Activated T-helper 2 cell treated with anti-CD3 and anti-CD28 coated beads, Interferon-gamma antibody, Interleukin-2, Interleukin-4, amounts not matched to agents 10 μg/mL and 5 μg/mL and 100 μg/mL, durations not matched to agents 14 hours and 24 hours and 36 hours (primary cell): ENCODE measurements around the gene LSMEM2. TPM values are rescaled to one million over a fixed set of nuclear protein-coding genes. Genes with fewer than 3 reads are reported as not detected.

ENCODE experiments used
- DNase-seq: peaks from one replicate; pipeline ENCODE4 v3.0.0; 2021; ENCODE audit warnings: low spot score
- H3K27ac Mint-ChIP-seq: one replicate; pipeline ENCODE4 v1.8.0; 2021; ENCODE audit warnings: mixed read lengths
- H3K27me3 Mint-ChIP-seq: one replicate; pipeline ENCODE4 v1.8.0; 2021; ENCODE audit warnings: low read depth, mixed read lengths
- H3K36me3 Mint-ChIP-seq: one replicate; pipeline ENCODE4 v1.8.0; 2021; ENCODE audit warnings: low read depth, mixed read lengths
- H3K4me1 Mint-ChIP-seq: one replicate; pipeline ENCODE4 v1.8.0; 2021; ENCODE audit warnings: low read depth, mixed read lengths
- H3K4me3 Mint-ChIP-seq: one replicate; pipeline ENCODE4 v1.8.0; 2021; ENCODE audit warnings: low read depth, mild to moderate bottlenecking, moderate library complexity, mixed read lengths
- H3K9me3 Mint-ChIP-seq: one replicate; pipeline ENCODE4 v1.8.0; 2021; ENCODE audit warnings: mixed read lengths
- intact Hi-C: fragments of 100-400 bp; cut with micrococcal nuclease; formaldehyde crosslinking; loops from one replicate; pipeline ENCODE4 v1.15.1; 2023
- total RNA-seq: library from RNA; stranded (reverse); gene quantifications from 2 replicates; pipeline ENCODE4 v1.2.3, GENCODE V29; 2022

The LSMEM2 gene
- total RNA-seq, 1 donor from 2014 or later, result not detected

DNA sequence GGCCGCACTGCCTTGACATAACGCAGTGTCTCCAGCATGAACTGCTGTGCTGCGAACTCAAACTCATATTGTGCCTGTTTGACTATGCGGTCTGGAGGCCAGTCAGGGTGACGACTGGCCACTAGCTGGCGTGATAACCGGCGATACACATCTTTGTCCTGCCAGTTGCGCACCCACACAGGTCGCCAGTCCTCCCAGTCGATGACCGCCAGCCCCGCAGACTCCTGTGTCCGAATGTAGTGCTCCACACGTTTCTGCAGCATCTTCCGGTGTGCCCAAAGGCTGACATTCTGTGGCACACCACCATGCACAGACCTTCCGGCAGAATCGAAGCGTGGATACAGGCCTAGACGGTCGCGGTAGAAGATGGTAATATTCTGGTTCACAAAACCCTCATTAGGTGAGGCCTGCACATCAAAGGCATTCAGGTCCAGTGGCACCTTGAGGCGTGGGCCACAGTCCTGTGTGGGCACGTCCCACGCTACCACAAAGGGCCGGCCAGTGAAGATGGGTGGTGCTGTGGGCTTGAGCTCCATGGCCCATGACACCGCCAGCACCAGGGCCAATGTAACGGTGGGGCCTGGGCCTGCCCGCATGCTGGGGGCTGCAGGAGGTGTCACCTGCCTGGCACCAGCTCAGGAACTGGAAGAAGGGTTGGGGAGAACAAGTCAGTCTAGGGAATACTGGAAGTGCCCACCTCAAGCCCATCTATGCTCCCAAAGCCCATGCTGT is 41.2 kb downstream of the LSMEM2 start:
- Mint-ChIP-seq H3K36me3 (peaks cover 25% of the 10 kb centered on the region), H3K4me1 (peaks cover 13% of the 10 kb centered on the region), H3K27ac (no peak overlapping the region), H3K27me3 (no peaks in the 10 kb centered on the region), H3K4me3 (peak overlapping the region; percentile 89), H3K9me3 (no peaks in the 10 kb centered on the region)
- no peak for DNase-seq
- intact Hi-C loops, result loop anchor here (5.0 kb wide), 1 partner anchor 83 kb away; the partner anchor contains the start of gene GNAI2

DNA sequence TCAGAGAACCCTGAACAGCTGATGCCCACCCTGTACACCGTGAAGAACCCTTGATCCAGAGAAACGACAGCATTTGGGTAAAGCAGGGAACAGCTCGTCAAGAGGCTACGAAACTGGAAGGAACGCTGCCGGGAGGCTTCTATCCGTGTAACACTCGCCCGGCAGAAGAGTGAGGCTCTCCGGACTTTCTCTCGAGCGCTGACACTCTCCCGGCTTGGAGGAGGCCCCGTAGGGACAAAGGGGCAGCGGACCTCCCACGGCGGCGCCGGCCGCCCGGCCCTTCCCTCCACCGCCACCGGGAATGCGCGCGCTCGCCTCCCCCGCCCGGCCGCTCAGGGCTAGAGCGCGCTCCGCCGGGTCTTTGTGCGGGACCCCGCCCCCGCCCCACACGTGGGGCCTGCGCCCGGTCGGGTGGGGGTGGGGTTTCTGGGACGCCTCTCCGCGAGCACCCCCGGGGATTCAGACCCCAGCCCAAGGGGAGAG is 42.0 kb downstream of the LSMEM2 start:
- H3K36me3 Mint-ChIP-seq, result peaks cover 30% of the 10 kb centered on the region
- intact Hi-C loops, result loop anchor here (1.0 to 5.0 kb wide), 2 partner anchors 22 to 84 kb away; partner anchors contain the start of genes GNAI2, HYAL3 and NAA80
- no peak overlapping the region for H3K27ac Mint-ChIP-seq
- H3K27me3 Mint-ChIP-seq, result no peaks in the 10 kb centered on the region
- DNase-seq, result no peak
- H3K4me1 Mint-ChIP-seq, result peaks cover 13% of the 10 kb centered on the region
- peak overlapping the region; percentile 89 for H3K4me3 Mint-ChIP-seq
- no peaks in the 10 kb centered on the region for H3K9me3 Mint-ChIP-seq

DNA sequence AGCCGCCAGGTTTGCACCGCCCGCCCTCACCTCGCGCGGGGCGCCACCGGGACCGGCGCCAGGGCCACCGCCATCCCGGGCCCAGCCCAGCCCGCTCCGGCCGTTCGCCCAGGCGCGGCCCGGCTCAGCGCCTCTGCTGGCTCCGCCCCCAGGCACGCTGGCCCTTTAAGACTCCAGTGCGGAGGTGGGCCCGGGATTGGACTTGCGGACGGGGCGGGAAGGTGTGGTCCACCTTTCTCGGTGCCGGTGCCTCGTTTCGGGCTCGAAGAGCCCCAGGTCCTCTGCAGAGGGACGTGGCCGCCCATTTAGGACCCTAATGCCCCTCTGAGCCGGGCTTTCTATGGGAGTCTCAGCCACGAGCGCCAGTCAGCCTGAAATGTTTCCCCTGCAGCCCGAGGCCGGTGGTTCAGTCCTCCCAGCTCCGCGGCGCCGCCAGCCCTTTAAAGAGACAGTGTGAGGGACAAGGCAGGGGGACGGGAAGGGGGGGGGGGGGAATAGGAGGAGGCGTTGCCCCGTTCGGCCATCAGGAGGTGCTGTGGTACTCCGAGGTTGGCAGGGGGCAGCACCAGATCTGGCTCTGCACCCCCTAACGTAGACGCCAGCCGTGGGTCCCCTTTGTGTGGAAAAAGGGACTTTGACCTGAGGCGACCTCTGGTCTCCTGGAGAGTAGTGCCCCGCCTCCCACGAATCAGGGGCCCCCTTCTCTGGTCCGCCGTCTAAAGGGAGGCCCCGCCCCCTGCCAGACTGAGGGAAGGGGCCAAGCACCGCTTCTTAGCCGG is 42.6 kb downstream of the LSMEM2 start:
- Mint-ChIP-seq H3K27ac (peak overlapping the region; percentile 92), H3K27me3 (no peaks in the 10 kb centered on the region), H3K36me3 (peaks cover 26% of the 10 kb centered on the region), H3K4me1 (peaks cover 11% of the 10 kb centered on the region), H3K9me3 (no peaks in the 10 kb centered on the region), H3K4me3 (peak overlapping the region; percentile 74)
- DNase-seq, result peak; percentile 84
- intact Hi-C loops, result loop anchor here (1.0 to 5.0 kb wide), 2 partner anchors 22 to 84 kb away; partner anchors contain the start of genes GNAI2, HYAL3 and NAA80

DNA sequence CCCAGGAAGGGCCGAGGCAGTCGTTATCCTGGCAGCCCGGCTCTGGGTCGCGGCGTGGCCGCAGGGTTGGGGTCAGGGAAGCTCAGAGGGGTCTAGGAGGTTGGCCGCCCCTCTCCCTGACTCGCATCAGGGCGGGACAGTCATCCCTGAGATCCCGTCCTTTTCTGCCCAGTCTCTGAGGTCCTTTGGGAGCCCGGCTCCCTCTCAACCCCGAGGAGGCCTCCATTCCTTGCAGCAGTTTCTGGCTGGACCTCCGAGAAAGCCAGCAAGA is 43.2 kb downstream of the LSMEM2 start:
- Mint-ChIP-seq H3K27me3 (no peaks in the 10 kb centered on the region), H3K36me3 (peaks cover 23% of the 10 kb centered on the region), H3K27ac (no peak overlapping the region), H3K4me3 (peak overlapping the region; percentile 74), H3K9me3 (no peaks in the 10 kb centered on the region), H3K4me1 (peaks cover 10% of the 10 kb centered on the region)
- no peak for DNase-seq
- intact Hi-C loops, result loop anchor here (5.0 kb wide), 1 partner anchor 85 kb away; the partner anchor contains the start of gene GNAI2

DNA sequence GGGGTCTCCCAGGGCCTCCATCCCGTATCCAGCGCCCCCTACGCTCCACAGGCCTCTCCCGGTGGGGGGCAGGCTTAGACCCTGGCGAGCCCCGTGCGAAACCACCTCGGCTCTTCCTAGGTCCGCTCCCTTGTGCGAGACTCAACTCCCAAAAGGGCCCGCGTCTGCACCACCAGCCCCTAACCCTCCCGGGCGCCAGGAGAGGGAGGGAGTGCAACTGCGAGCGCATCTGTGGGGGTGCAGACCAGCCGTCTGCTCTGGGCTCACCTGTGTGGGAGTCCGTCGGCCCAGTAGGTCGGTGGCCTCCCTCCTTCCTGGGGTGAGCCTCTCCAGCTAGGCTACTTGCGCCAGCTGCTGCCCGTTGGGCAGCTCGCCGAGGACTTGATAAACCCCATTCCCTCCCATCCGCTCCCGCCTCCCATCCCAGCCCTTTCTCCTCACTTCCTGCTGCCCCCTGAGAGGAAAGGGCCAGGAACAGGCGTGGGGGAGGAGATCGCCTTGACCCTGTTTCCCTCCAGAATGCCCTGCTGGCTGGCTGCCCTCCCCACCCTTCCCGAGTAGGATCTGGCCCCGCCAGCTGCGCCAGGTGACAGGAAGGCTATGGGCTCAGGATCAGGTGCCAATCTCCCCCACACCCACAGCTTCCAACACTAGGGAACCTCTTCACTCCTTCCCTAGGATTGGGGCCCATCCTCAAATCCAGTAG is 43.7 kb downstream of the LSMEM2 start, which contains the start of gene HYAL2:
Gene HYAL2, minus strand, starts transcription at position 360 of the 706 bp plus-strand sequence. CDS start 2,256 bp downstream, outside the sequence.
- intact Hi-C loops, result loop anchor here (5.0 kb wide), 1 partner anchor 85 kb away; the partner anchor contains the start of gene GNAI2
- Mint-ChIP-seq H3K27me3 (no peaks in the 10 kb centered on the region), H3K4me3 (peak within 1 kb of the TSS; percentile 74), H3K4me1 (peaks cover 11% of the 10 kb centered on the region), H3K36me3 (peaks cover 23% of the 10 kb centered on the region), H3K27ac (peak within 1 kb of the TSS; percentile 92), H3K9me3 (no peaks in the 10 kb centered on the region)
- DNase-seq, result no peak

DNA sequence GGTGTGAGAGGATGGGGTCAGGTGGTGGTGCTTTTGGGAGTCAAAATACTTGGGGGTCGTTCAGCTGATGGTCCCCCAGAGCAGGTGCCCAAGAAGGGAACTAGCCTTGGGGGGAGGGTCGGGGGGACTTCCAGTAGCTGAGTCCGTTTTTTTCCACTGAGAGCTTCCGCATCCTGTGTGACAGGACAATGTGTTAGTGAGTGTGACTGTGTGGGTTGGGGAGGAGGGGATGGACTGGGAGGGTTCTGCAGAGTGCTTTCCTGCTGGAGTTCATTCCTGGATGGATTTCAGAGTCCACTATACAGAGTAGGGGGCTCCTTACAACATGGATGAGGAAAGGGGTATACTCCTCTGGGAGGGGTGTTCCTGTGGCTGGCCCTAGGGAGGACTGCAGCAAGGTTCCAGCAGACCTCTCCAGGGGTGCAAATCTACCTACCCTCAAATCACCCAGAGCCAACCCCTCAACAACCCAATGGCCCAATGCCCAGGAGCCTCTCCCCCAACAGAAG is 44.3 kb downstream of the LSMEM2 start:
- Mint-ChIP-seq H3K27ac (no peak overlapping the region), H3K4me3 (peak overlapping the region; percentile 8), H3K4me1 (peaks cover 11% of the 10 kb centered on the region), H3K9me3 (no peaks in the 10 kb centered on the region), H3K27me3 (no peaks in the 10 kb centered on the region), H3K36me3 (peaks cover 25% of the 10 kb centered on the region)
- intact Hi-C loops, result loop anchor here (5.0 kb wide), 1 partner anchor 86 kb away; the partner anchor contains the start of gene GNAI2
- DNase-seq, result no peak

DNA sequence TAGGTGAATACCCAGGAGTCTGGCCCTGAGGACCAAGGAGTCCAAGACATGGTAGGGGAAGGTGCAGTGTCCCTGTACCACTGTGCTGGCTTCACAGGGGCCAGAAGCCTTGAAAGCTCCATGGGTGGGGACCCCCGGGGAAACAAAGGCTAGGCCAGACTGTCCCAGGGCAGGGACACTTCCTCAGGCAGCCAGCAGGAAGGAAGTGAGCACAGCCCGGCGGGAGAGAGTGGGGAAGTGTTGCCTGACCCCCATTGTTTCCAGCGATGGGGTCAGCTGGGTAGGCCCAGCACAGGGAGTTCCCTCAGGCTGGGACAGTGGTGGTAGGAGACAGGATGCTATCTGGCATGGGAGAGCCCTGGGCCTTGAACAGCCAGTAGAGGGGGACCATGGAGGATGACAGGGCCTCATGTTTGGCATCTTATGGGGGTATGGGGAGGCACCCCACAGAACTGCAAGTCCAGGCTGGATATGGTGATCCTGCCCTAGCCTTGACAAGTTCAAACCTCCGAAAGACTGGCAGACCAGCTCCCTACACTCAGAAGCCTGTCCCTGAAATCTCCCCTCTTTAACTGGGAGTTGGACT is 44.8 kb downstream of the LSMEM2 start:
- no peak for DNase-seq
- intact Hi-C loops, result loop anchor here (1.0 to 5.0 kb wide), 2 partner anchors 49 to 86 kb away; partner anchors contain the start of gene GNAI2
- H3K27me3 Mint-ChIP-seq, result no peaks in the 10 kb centered on the region
- H3K36me3 Mint-ChIP-seq, result peaks cover 27% of the 10 kb centered on the region
- no peak overlapping the region for H3K4me3 Mint-ChIP-seq
- no peak overlapping the region for H3K27ac Mint-ChIP-seq
- peaks cover 16% of the 10 kb centered on the region for H3K4me1 Mint-ChIP-seq
- H3K9me3 Mint-ChIP-seq, result no peaks in the 10 kb centered on the region

DNA sequence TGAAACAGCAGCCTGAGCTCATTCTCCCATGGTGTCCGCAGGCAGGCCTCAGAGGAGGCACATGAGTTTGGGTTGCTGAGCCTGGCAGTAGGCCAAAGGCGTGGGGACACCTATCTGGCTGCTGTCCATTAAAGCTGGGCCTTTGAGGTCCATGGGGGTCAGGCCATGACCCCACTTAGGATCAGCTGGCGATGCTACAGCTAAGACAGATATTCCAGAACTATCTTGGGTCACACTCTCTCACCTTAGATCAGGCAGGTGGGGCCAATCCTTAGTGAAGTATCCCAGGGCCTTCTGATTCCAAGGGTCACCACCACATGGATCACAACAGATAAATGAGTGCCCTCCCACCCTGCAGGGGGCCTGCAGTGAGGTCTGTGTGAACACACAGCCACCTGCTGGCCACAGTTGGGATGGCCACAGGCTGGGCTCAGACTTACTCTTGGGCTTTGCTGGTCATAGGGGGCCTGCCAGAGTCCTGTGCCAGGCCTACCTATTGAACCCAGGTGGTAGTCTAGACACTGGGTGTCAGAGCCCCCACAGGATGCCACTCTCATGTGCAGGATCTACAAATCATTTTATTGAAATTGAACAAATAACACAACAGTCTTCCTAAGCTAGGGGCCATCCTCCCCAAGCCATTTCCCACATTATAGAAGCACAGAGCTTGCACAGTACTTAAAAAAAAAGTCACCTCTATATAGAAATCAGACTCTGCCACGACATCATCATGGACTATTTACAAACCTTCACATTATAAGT is 45.6 kb downstream of the LSMEM2 start:
- intact Hi-C loops, result loop anchor here (1.0 to 5.0 kb wide), 2 partner anchors 50 to 87 kb away; partner anchors contain the start of gene GNAI2

DNA sequence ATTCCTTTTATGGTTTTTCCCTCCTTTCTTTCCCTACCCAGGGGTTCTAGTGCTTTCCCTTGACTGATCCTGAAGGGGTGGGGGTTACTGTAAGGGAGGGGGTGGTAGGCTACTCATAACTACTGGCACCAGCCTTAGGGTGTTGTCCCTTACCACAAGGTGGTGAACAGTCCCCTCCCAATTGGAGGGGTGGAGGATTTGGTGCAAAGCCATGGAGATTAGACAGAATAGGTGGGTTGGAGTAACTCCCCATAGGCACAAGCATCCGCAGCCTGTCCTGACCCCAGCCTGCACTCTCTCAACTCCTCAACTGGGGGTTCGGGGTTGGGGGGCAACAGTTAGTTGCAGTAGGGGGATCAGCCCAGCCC is 46.2 kb downstream of the LSMEM2 start:
- intact Hi-C loops, result no loop called here
- Mint-ChIP-seq H3K36me3 (peaks cover 29% of the 10 kb centered on the region), H3K9me3 (no peaks in the 10 kb centered on the region), H3K4me1 (peaks cover 16% of the 10 kb centered on the region), H3K27ac (no peak overlapping the region), H3K4me3 (peak overlapping the region; percentile 30), H3K27me3 (no peaks in the 10 kb centered on the region)
- no peak for DNase-seq

More for the DNA sequence above, 45.6 kb downstream of the LSMEM2 start:
- peaks cover 24% of the 10 kb centered on the region for H3K36me3 Mint-ChIP-seq
- peaks cover 16% of the 10 kb centered on the region for H3K4me1 Mint-ChIP-seq
- peak overlapping the region; percentile 21 for H3K4me3 Mint-ChIP-seq
- H3K27me3 Mint-ChIP-seq, result no peaks in the 10 kb centered on the region
- H3K9me3 Mint-ChIP-seq, result no peaks in the 10 kb centered on the region
- no peak for DNase-seq
- no peak overlapping the region for H3K27ac Mint-ChIP-seq

DNA sequence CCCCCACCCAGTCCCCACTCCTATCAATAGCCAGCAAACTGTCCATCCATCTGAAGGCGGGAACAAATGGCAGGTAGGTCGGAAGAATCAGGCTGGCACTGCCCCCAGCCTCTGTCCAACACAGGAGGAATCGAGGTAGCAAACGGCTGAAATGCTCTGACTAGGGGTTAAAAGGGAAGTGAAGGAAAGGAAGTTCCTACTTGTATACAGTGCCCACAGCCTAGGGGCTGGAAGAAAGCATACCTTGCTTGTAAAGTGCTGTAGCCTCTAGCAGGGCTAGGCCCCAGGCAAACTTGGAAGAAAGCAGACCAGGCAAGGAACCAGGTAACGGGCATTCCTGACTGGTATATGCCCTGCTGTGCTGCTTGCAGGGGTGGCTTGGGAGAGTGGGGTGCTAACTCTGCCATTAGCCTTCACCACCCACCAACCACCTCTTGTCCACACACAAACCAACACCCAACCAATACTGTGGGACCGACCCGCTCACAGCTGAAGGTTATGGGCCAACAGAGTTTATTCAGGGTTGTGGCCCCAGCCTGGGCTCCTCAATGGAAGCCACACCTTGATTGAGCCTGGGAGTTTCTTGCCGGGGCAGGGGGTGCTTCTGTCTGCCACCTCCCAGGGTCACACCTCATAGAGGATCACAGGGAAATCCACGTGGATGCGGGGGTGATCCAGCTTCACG is 46.8 kb downstream of the LSMEM2 start:
- DNase-seq, result no peak
- Mint-ChIP-seq H3K4me1 (peaks cover 14% of the 10 kb centered on the region), H3K36me3 (peaks cover 33% of the 10 kb centered on the region), H3K27me3 (no peaks in the 10 kb centered on the region), H3K4me3 (peak overlapping the region; percentile 30), H3K27ac (no peak overlapping the region), H3K9me3 (no peaks in the 10 kb centered on the region)
- intact Hi-C loops, result no loop called here

DNA sequence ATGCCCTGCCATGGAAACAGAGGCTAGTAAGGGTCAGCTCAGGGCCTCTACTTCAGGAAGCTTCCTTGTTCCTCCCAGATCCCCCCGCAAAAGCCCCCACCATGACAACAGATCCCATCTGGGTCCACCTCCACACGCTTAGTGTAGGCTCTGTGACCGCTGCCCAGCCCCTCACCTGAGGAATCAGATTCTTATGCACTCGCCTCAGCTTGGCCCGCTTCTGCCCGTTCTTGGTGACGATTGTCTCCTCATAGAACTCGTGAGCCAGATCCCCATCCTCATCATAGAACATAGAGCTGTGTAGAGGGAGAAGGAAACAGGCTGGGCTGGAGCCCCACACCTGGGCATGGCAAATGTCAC is 47.3 kb downstream of the LSMEM2 start:
- intact Hi-C loops, result no loop called here
- Mint-ChIP-seq H3K4me1 (peaks cover 14% of the 10 kb centered on the region), H3K27me3 (no peaks in the 10 kb centered on the region), H3K36me3 (peaks cover 38% of the 10 kb centered on the region), H3K27ac (no peak overlapping the region), H3K4me3 (peak overlapping the region; percentile 5), H3K9me3 (no peaks in the 10 kb centered on the region)
- no peak for DNase-seq
